Stomach (tissue), 4 donors: Measurements from ENCODE around the gene MAP7.

Source experiments
- CTCF ChIP-seq, 7 experiments: fragments of 450-650 bp in 4 of 7; fragments of 200-600 bp in 3 of 7; sonication (generic) in 3 of 7; IDR thresholded peaks; one replicate each; pipeline ENCODE4 v1.5.1; 2016 to 2019; ENCODE audit warnings: antibody characterized with exemption in 7 of 7, control low read depth in 2 of 7, mild to moderate bottlenecking in 1 of 7
- POLR2A ChIP-seq, 4 donors: fragments of 450-650 bp; IDR thresholded peaks; one replicate each; pipeline ENCODE4 v1.6.1; 2016; ENCODE audit warnings: antibody characterized with exemption in 4 of 4, control low read depth in 2 of 4, mild to moderate bottlenecking in 1 of 4, moderate library complexity in 1 of 4

DNA sequence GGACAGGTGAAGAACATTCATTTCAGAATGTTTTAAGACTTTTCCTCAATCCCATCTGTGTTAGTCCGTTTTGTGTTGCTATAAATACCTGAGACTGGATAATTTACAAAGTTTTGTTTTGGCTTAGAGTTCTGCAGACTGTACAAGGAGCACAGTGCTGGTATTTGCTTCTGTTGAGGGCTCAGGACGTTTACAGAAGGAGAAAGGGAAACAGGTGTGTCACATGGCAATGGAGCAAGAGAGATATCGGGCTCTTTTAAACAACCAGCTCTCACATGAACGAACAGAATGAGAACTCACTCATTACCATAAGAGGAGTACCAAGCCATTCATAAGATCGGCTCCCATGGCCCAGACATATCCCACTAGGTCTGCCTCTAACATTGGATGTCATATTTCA, 16.7 kb downstream of the MAP7 start:
- no peak for TF ChIP-seq POLR2A (IDR thresholded peaks at IDR 0.05)
- no peak for TF ChIP-seq CTCF (IDR thresholded peaks at IDR 0.05)
